Left hindlimb (tissue), 1 donor: ENCODE measurements around the gene FAM161B.
A peak's percentile ranks its signal among the peaks of the same experiment; 100 is the strongest.
"Not testable (repeated sequence)": the region's sequence is repeated elsewhere in the genome, so short reads cannot be mapped to it uniquely, and the experiment has no call there.

ENCODE experiments used
- DNase-seq: peaks from one replicate; pipeline ENCODE4 v3.0.0-alpha.2; 2018

The FAM161B gene, protein sequence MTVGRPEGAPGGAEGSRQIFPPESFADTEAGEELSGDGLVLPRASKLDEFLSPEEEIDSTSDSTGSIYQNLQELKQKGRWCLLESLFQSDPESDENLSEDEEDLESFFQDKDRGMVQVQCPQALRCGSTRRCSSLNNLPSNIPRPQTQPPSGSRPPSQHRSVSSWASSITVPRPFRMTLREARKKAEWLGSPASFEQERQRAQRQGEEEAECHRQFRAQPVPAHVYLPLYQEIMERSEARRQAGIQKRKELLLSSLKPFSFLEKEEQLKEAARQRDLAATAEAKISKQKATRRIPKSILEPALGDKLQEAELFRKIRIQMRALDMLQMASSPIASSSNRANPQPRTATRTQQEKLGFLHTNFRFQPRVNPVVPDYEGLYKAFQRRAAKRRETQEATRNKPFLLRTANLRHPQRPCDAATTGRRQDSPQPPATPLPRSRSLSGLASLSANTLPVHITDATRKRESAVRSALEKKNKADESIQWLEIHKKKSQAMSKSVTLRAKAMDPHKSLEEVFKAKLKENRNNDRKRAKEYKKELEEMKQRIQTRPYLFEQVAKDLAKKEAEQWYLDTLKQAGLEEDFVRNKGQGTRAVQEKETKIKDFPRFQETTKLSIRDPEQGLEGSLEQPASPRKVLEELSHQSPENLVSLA

DNA sequence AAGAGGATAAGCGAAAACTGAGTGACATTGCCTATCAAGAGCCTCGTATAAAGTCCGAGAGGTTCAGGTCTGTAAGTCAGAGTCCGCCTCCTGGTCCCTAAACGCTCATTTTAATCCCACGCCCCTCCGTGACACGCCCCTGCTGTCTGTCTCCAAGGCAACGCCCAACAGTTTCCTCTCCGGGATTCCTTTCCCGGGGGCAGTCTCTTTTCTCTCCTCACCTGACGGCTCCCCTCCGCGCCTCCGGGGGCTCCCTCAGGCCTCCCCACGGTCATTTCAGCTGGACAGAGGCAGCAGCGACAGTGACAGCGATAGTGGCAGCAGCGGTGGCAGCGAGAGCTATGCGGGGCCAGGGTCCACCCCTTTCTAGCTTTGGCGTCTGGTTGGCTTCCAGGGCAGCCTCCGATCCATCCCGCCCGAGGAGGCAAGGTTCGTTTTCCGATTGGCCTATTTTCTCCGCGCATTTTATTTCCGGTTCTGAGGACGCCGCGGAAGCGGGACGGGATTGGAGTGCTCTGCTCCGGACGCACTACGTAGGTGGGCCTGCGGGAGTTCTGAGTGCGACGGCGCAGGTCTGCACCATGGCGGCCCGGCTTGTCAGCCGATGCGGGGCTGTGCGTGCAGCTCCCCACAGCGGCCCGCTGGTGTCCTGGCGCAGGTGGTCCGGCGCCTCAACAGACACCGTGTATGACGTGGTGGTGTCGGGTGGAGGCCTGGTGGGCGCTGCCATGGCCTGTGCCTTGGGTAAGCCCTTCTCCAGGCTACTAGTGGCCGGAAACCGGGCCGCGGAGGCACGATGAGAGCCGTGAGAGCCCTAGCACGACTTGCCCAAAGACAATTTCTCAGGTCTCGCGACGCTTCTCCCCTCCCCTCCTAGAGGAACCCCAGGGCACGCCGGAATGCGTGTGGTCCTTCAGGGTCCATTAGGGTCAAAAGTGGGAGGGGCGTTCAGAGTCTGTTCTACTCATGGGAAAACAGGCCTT, at the start of gene FAM161B, which contains the start of gene COQ6:
TSS of gene FAM161B (minus strand) at position 343 of the 983 bp plus-strand sequence. CDS start at position 275, 68 bp downstream.
TSS of gene COQ6 (plus strand) at position 551 of the 983 bp plus-strand sequence. CDS start at position 582, 31 bp downstream.
- peak; percentile 96 for DNase-seq

DNA sequence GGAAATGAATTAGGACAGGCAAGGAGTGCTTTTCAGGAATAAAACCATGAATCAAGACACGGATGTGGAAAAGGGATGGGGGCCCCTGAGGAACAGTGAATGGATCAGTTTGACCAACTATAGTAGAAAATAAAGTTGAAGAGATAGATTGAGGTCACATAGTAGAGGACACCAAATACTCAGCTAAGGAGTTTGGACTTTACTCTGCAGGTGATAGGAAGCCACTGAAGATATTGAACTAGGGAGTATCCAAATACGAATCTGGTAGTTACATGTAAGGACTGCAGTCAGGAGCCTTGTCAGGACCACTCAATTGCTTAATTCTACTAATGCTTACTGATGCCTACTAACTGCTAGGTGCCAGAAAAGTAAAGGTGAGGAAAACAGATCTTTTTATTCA, 48.8 kb upstream of the FAM161B start:
- DNase-seq = no peak

DNA sequence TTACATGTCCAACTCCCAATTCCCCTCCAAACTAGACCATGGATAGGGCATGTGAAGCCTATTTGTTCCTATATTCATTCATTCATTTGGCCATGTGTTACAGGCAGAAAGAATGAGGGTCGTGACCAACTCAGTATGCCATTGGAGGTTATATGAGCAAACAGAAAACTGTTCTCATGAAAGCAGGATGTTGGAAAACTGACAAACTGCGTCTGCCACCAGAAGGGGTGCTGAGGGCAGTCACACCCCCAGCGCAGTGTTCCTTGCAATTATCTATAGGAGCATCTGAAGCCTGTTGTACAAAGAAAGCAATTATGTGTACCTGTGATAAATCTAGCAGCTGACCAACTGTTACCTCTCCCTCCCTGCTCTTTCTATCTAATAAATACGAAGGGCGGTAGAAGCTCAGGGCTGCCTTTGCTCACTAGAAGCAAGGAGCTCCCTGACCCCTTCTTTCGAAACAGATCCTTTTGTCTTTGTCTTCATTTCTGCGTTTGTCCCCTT, 48.1 kb upstream of the FAM161B start:
- DNase-seq = no peak

DNA sequence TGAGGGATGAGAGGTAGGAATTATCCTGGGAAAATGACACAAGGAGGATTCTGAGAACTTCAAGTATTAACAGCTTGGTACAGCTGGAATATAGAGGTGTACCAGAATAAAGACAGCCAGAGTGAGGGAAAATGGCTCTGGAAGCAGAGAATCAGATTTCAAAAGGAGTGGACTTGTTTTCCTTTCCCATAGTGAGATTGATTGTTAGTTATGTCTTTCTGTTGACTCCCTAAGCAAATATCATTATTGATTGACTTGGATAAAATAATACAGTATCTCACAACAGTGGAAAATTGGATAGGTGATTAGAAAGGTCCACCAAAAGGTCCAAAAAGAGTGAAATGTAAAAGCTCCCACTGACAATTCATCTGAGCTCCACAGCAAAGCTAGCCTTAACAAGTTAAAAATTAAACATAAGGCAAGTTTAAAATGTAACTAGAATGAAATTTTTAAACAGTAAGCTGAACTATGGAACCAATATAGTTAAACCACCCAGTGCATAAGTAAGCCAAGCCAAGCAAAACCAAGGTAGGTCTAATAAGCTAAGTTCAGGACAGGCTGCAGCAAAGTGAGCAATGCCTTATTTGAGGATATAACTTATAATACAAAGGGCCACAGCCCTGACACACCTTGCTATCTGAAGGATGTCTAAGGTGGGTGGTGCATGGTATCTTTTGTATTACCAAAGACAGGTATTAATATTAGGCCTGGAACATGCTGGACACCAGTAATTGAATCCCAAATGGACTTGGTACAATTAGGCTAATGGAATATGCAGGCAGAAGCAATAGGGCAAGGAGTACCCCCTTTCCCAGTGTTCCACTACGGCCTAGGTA, 47.4 kb upstream of the FAM161B start:
- no peak for DNase-seq

DNA sequence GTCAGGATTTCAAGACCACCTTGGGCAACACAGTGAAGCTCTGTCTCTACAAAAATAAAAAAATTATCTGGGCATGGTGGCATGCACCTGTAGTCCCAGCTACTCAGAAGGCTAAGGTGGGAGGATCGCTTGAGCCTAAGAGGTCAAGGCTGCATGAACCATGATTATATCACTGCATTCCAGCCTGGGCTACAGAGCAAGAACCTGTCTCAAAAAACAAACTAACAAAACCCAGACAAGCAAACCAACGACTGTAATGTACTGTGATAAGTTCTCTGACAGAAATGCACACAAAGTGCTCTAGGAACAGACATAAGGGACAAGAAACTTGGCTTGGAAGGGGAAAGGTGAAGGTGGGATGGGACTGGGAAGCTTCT, 46.8 kb upstream of the FAM161B start:
- DNase-seq = no peak

DNA sequence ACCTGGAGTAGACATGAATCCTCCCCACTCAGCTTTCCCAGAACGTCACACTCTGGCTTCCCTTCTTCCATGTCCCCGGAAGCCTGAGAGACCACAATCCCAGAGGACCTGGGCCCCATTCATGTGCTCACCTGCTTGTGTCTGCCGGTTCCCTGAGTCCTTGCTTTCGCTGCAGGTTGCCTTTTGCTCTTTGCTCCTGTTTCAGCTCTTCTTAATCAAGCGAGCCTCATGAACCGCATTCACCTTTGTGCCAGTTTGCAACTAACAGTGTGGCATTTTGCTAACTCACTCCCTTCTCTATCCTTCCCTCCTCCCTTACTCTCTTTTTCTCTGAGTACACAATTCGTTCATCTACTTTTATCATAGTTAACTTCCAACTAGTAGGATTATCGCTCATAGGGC, 46.1 kb upstream of the FAM161B start:
- DNase-seq = no peak

DNA sequence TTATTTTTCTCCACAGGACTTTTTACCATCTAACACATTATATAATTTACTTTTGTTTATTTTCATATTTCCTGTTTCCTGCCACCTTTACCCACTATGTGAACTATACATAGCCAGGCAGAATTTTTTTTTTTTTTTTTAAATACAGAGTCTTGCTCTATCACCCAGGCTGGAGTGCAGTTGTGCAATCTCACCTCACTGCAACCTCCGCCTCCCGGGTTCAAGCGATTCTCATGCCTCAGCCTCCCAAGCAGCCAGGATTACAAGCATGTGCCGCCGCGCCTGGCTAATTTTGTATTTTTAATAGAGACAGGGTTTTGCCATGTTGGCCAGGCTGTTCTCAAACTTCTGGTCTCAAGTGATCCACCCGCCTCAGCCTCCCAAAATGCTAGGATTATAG, 45.0 kb upstream of the FAM161B start:
- not testable (repeated sequence) for DNase-seq

DNA sequence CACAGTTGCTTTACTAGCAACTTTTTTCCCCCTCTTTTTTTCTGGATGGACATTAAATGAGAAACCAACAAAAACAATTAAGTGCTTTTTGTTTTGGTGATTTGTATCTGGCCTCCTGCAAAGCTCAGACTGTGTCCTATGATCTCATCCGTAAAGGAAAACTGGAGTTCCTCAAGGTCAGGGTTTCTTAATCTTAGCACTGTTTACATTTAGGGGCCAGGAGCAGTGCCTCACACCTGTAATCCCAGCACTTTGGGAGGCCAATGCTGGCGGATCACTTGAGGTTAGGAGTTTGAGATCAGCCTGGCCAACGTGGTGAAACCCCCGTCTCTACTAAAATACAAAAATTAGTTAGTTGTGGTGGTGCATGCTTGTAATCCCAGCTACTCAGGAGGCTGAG, 41.2 kb upstream of the FAM161B start:
- no peak for DNase-seq

DNA sequence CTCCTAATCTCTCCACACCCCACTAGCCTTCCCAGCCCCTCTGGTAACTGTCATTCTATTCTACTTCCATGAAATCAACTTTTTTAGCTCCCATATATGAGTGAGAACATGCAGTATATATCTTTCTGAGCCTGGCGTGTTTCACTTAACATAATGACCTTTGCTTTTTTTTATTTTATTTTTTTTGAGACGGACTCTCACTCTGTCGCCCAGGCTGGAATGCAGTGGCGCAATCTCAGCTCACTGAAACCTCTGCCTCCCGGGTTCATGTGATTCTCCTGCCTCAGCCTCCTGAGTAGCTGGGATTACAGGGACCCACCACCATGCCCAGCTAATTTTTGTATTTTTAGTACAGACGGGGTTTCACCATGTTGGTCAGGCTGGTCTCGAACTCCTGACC, 38.8 kb upstream of the FAM161B start:
- DNase-seq = not testable (repeated sequence)

DNA sequence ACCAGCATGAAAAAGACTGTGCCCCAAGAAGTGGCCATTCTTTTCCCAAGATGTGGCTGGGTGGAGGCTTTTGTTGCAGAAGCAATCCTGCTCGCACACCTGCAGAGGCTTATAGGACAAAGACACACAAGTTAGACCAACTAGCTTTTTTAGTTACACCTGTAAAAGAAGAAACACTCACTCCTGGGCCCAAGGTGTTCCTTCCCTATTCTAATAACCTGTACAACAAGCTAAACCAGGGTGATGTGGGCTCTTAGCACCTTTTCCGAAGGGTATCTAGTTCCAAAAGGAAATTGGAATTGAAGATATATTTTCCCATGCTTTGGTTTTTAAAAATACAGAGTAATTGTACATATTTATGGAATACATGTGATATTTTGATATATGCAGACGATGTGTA, 38.2 kb upstream of the FAM161B start:
- no peak for DNase-seq

DNA sequence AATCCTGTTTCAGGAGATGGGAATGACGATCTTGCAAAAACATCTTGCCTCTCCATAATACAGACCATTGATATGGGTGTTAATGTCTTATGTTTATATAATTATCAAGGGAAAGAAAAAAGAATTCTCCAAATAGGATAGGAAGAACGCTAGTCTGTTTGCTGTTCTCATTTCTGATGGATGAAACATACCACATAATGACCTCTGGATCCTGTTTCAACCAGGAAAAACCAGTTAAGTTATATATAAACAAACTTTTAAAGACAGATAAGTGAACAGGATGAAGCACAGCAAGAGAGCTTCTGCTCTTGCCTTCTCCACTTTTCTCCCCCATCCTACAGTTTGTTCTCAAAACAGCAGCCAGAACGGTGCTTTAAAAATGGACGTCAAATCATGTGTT, 28.0 kb upstream of the FAM161B start:
- no peak for DNase-seq

DNA sequence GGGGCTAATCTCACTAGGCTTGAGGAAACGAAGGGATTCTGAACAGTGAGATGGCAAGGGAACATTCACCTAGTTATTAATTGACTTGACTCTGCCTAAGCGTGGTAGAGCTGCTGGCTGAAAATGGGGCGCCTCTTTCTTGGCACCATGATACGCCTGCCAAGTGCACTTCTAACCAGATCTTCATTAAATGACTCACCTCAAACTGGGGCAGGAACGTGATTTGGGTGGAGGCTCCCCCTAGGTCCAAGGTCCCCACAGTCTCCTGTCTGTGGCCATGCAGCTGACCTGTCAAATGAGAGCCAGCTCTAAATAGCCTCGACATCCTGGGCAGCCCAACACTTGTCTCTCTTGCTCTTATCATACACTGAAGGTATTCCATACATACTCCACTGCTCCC, 26.2 kb upstream of the FAM161B start:
- no peak for DNase-seq

DNA sequence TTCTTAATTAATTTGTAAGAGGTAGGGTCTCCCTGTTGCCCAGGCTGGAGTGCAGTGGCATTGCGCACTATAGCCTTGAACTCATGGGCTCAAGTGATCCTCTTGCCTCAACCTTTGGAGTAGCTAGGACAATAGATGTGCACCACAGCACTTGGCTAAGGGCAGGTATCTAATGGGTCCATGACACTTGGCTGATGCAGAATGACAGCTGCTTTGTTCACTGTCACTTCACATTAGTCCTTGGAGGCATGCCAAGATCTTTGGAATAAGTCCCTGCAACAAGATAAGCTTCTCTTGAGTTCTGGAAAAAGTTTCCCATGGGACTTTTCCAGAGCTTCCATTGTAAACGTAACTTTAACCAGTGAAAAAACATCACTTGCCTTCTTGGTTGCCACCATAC, 23.6 kb upstream of the FAM161B start:
- no peak for DNase-seq

DNA sequence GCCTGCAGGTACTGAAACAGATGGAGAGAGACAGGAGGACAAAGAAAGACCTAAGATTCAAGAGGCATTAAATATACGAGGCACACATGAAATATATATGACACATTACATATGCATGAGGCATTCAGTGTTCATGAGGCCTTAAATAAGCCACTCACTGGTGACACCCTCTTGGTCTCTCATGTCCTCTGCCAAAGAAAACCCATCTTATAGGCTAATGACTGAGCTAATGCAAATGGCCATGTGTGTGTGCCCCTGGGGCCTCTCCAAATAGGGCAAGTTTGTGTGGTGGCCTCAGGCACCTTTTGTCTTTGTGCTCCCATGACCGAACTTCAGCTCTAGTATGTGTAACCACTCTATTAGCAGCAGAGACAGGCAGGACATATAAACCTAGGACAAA, 19.0 kb upstream of the FAM161B start:
- DNase-seq = no peak

DNA sequence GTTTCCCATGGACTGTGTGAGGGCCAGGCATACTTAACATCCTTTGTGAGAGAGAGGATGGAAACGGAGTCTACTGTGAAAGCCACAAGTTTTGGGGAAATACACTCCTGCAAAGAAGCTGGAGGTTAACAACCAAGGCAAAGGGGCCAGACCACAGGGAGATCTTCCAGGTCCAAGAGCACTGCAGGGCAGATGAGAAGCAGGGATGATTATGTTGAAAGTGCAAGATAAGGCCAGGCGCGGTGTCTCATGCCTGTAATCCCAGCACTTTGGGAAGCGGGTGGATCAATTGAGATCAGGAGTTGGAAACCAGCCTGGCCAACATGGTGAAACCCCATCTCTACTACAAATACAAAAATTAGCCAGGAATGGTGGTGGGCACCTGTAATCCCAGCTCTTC, 15.3 kb upstream of the FAM161B start:
- no peak for DNase-seq

DNA sequence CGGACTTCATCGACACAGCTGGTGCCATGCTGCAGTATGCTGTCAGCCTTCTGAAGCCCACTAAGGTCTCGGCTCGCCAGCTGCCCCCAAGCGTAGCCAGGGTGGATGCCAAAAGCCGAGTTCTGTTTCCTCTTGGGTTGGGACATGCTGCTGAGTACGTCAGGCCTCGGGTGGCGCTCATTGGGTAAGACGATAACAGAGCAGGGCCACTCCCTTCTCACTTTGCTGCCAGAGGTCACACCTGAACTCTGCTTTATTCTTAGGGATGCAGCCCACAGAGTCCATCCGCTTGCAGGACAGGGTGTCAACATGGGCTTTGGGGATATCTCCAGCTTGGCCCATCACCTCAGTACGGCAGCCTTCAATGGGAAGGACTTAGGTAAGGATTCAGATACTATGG, 11.3 kb upstream of the FAM161B start:
- DNase-seq = no peak

DNA sequence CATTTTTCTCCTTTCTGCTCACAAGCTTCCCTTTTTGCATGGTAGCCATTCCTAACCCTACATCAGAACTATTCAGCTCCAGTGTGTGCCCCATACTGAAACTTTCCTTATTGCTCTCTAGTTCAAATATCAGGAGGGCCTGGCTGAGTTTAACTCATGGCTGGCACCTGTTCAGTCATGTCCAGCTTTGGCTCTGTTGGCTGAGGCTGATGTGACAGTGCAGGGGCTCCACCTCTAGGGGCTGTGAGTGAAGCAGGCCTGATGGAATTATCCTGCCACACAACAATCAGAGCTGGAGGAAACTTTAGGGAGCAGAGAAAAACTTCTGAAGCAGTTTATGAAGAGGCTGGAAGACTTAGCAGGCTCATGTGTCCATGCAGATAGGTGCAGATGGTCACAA, 8.7 kb upstream of the FAM161B start:
- DNase-seq = no peak

DNA sequence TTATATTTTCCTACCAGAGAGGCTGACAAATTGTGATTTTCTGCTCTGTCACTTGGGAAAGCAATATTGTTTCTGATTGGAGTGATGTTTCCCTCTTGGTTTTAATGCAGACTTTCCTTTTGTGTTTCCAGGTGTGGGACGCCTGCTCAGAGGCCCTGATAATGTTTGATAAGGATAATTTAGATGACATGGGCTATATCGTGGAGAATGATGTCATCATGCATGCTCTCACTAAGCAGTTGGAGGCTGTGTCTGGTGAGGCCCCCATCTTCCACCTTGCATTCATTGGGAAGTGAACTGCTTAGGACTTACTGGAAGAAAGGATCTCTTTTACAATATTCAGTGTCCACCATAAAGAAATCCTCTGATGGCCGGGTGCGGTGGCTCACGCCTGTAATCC, 5.8 kb upstream of the FAM161B start:
- no peak for DNase-seq

DNA sequence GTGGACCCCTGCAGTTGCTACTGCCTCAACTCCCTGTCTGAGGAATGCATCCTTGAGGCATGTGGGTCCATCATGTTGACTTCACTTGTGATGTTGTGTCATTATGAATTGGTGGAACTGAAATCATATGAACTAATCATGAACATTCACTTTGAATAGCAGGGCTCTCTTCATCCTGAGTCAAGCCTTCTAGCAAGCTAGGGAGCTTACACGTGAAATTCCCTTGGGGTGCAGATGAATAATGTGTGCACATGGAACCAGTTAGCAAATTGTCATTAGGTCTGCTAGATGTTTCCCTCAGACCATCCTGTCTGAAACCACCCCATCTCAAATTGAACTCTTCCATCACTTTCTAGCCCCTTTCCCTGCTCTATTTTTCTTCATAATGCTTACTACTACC, 3.8 kb upstream of the FAM161B start:
- no peak for DNase-seq

DNA sequence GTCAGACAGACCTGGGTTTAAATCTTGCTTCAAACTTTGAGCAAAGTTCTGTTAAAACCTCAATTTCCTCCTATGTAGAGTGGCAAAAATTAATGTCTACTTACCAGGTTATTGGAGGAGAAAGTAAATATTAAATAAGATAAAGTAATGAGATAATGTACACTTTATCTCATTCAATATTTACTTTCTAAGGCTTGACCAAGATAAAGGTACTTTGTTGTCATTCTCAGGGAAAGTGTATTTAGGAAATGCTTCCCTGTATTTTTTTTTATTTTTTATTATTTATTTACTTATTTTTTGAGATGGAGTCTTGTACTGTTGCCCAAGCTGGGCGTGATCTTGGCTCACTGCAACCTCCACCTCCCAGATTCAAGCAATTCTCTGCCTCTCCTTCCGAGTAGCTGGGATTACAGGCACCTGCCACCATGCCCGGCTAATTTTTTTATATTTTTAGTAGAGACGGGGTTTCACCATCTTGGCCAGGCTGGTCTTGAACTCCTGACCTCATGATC, 4.7 kb downstream of the FAM161B start:
- DNase-seq = no peak

DNA sequence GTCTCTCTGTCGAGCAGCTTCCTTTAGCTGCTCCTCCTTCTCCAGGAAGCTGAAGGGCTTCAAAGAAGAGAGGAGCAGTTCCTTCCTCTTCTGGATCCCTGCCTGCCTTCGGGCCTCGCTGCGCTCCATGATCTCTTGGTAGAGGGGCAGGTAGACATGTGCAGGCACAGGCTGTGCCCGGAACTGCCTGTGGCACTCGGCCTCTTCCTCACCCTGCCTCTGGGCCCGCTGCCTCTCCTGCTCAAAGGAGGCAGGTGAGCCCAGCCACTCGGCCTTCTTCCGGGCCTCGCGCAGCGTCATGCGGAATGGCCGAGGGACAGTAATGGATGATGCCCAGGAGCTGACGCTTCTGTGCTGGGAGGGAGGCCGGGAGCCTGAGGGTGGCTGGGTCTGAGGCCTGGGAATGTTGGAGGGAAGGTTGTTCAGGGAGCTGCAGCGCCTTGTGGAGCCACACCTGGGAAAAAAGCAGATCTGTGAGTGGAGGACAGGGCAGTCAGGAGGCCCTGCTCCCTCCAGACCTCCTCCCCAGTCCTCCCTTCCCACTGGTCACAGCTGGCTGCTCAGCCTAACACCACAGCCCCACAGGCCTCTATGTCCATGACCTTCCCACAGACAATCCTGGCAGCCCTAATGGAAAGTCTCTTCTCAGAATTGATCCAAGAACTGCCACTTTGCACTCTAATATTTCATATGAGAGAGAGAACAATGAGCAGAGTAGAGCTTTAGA, 5.3 kb downstream of the FAM161B start:
- DNase-seq = no peak
